Calu3 (cell line): ENCODE data around the gene FAM124A. TPM values are rescaled to one million over a fixed set of nuclear protein-coding genes. Genes with fewer than 3 reads are reported as not detected.

ENCODE experiments used
- BruUV-seq: library from RNA; stranded (reverse); fragments of 400-500 nt; replicated peaks from 2 replicates; lab custom pipeline; 2021; lab: Mats Ljungman, UMichigan
- CTCF ChIA-PET: fragments of 300-600 bp; sonication (Branson Sonifier 250); formaldehyde crosslinking; loops from one replicate; lab custom pipeline; 2022; ENCODE audit warnings: antibody characterized with exemption; lab: Charles Lee
- DNase-seq: peaks from one replicate; pipeline ENCODE4 v3.0.0; 2022
- H3K27ac Mint-ChIP-seq: one replicate; pipeline ENCODE4 v1.8.0; 2022; ENCODE audit warnings: mixed read lengths; ENCODE audit not compliant: unreplicated experiment
- H3K27me3 Mint-ChIP-seq: one replicate; pipeline ENCODE4 v1.8.0; 2022; ENCODE audit warnings: mixed read lengths; ENCODE audit not compliant: unreplicated experiment
- H3K36me3 Mint-ChIP-seq: one replicate; pipeline ENCODE4 v1.8.0; 2022; ENCODE audit warnings: mild to moderate bottlenecking, moderate library complexity, mixed read lengths; ENCODE audit not compliant: insufficient read depth, unreplicated experiment
- H3K4me1 Mint-ChIP-seq: one replicate; pipeline ENCODE4 v1.8.0; 2022; ENCODE audit warnings: mild to moderate bottlenecking, low read depth, mixed read lengths; ENCODE audit not compliant: unreplicated experiment
- H3K4me3 Mint-ChIP-seq: one replicate; pipeline ENCODE4 v1.8.0; 2022; ENCODE audit warnings: mild to moderate bottlenecking, low read depth, moderate library complexity, mixed read lengths; ENCODE audit not compliant: unreplicated experiment
- H3K9me3 Mint-ChIP-seq: one replicate; pipeline ENCODE4 v1.8.0; 2022; ENCODE audit warnings: low read depth, mixed read lengths; ENCODE audit not compliant: unreplicated experiment
- intact Hi-C: fragments of 100-400 bp; cut with micrococcal nuclease; formaldehyde crosslinking; loops from one replicate; pipeline ENCODE4 v1.10.0; 2022; ENCODE audit not compliant: unreplicated experiment
- total RNA-seq: library from RNA; stranded (reverse); gene quantifications from 2 replicates; pipeline ENCODE4 v1.2.3, GENCODE V29; 2022
- TF ChIP-seq, protein P1 (sequence below): fragments of 200-600 bp; IDR thresholded peaks from one replicate; pipeline ENCODE4 v1.8.0; 2022; ENCODE audit warnings: antibody characterized with exemption; ENCODE audit not compliant: unreplicated experiment

The FAM124A gene
- total RNA-seq, 1 experiment from 2014 or later: 0.12 TPM

DNA sequence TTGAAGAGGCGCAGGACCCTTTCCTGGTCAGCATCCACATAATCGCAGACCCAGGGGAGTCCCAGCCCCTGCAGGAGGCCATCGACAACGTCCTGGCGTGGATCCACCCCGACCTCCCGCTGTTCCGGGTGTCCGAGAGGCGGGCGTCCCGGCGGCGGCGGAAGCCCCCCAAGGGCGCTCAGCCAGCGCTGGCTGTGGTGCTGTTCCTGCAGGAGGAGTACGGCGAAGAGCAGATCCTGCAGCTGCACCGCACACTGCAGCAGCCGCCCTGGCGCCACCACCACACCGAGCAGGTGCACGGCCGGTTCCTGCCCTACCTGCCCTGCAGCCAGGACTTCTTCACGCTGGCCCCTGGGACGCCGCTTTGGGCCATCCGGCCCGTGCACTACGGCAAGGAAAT, 29.3 kb downstream of the FAM124A start:
- Mint-ChIP-seq H3K4me1 (no peaks in the 10 kb centered on the region), H3K27ac (no peak overlapping the region), H3K9me3 (no peaks in the 10 kb centered on the region), H3K4me3 (no peak overlapping the region), H3K36me3 (no peaks in the 10 kb centered on the region), H3K27me3 (no peaks in the 10 kb centered on the region)
- no peak for DNase-seq
- TF ChIP-seq, protein P1, sequence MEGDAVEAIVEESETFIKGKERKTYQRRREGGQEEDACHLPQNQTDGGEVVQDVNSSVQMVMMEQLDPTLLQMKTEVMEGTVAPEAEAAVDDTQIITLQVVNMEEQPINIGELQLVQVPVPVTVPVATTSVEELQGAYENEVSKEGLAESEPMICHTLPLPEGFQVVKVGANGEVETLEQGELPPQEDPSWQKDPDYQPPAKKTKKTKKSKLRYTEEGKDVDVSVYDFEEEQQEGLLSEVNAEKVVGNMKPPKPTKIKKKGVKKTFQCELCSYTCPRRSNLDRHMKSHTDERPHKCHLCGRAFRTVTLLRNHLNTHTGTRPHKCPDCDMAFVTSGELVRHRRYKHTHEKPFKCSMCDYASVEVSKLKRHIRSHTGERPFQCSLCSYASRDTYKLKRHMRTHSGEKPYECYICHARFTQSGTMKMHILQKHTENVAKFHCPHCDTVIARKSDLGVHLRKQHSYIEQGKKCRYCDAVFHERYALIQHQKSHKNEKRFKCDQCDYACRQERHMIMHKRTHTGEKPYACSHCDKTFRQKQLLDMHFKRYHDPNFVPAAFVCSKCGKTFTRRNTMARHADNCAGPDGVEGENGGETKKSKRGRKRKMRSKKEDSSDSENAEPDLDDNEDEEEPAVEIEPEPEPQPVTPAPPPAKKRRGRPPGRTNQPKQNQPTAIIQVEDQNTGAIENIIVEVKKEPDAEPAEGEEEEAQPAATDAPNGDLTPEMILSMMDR: no peak
- intact Hi-C loops: no loop called here
- CTCF ChIA-PET: no interaction called here
- no TSS peak for BruUV-seq

DNA sequence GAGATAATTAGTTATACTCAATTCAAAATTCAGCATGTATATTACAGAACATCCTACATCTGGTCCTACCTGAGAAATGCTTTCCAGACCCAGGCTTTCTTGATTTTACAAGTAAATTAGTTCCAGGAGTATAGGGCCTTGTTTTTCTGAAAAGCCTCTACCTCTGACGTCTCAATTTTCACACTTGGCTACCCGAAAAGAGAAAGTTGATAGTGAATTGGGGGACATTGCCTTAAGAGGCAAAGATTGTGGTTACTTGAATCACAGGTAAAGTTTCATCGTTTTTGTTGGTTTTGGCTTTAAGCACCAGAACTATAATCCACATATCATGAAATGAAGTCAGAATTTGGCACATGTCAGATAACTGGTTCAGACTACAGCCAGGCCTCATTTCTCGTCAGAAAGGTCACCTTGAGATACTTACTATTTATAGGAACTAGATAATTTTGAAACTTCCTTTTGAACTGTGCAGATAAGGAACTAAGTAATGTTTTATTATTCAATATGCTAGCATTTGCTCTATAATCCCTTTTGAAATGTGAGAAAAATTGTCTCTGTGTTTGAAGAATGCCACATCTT, 30.8 kb downstream of the FAM124A start:
- H3K4me1 Mint-ChIP-seq: no peaks in the 10 kb centered on the region
- H3K27me3 Mint-ChIP-seq: no peaks in the 10 kb centered on the region
- no peak for DNase-seq
- intact Hi-C loops: no loop called here
- CTCF ChIA-PET: no interaction called here
- BruUV-seq: no TSS peak
- H3K27ac Mint-ChIP-seq: no peak overlapping the region
- no peaks in the 10 kb centered on the region for H3K36me3 Mint-ChIP-seq
- no peaks in the 10 kb centered on the region for H3K9me3 Mint-ChIP-seq
- no peak overlapping the region for H3K4me3 Mint-ChIP-seq
- TF ChIP-seq, protein P1: no peak

DNA sequence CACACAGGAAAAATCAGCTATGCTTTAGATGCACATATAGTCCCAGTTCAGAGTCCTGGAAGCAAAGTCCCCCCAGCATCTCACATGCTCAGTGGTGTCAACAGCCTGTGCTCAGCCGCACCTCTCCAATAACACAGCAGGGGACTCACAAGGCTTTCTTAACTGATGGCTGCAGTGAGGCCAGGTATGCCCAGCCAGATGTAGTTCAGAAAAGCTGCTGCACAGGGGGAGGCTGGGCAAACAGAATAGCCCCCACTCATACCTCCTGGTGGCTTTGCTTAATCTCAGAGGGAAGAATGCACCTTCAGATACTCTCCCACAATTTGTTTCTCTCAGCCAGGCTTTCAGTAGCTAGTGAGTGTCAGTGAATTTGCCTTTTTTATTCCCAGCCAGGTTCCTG, 33.4 kb downstream of the FAM124A start:
- no peak overlapping the region for H3K4me3 Mint-ChIP-seq
- no peaks in the 10 kb centered on the region for H3K9me3 Mint-ChIP-seq
- H3K36me3 Mint-ChIP-seq: no peaks in the 10 kb centered on the region
- no peaks in the 10 kb centered on the region for H3K4me1 Mint-ChIP-seq
- intact Hi-C loops: no loop called here
- H3K27ac Mint-ChIP-seq: no peak overlapping the region
- TF ChIP-seq, protein P1: no peak
- no peaks in the 10 kb centered on the region for H3K27me3 Mint-ChIP-seq
- no peak for DNase-seq
- CTCF ChIA-PET: no interaction called here
- no TSS peak for BruUV-seq

GRCh38 chr13:51257187-51257586, 35.0 kb downstream of the FAM124A start:
- Mint-ChIP-seq H3K4me1 (no peaks in the 10 kb centered on the region), H3K27me3 (no peaks in the 10 kb centered on the region), H3K27ac (no peak overlapping the region), H3K9me3 (no peaks in the 10 kb centered on the region), H3K4me3 (no peak overlapping the region), H3K36me3 (no peaks in the 10 kb centered on the region)
- no TSS peak for BruUV-seq
- CTCF ChIA-PET: no interaction called here
- no peak for DNase-seq
- TF ChIP-seq, protein P1: no peak
- intact Hi-C loops: no loop called here
